ENCODE results near the gene ZNF750.

- TF ChIP-seq CTCF (CRISPR knock-in tag; IDR thresholded peaks at IDR 0.05) (no peak), ESRRA (CRISPR knock-in tag; IDR thresholded peaks at IDR 0.05; ENCODE audit: low read depth) (no peak), CENPT (CRISPR knock-in tag; IDR thresholded peaks at IDR 0.05; ENCODE audit: low read depth) (no peak), KAT2B (IDR thresholded peaks at IDR 0.05; ENCODE audit: borderline replicate concordance, low read depth, low read length) (no peak), ZNF33B (CRISPR knock-in tag; IDR thresholded peaks at IDR 0.05) (no peak), RBM39 (IDR thresholded peaks at IDR 0.05; ENCODE audit: low read depth, low read length, poor library complexity, severe bottlenecking) (no peak), ATF3 (CRISPR knock-in tag; IDR thresholded peaks at IDR 0.05) (no peak), NFIC (IDR thresholded peaks at IDR 0.05; ENCODE audit: low read length) (no peak), THRA (CRISPR knock-in tag; IDR thresholded peaks at IDR 0.05; ENCODE audit: borderline replicate concordance) (no peak)
These were observed 19.3 kb downstream of the ZNF750 start for GRCh38 chr17:82820278-82821251.
